CD14-positive monocyte (primary cell): ENCODE results near the gene GABARAPL1. TPM values are rescaled to one million over a fixed set of nuclear protein-coding genes. Genes with fewer than 3 reads are reported as not detected.
A peak's percentile ranks its signal among the peaks of the same experiment; 100 is the strongest.

Source experiments
- DNase-seq, 3 donors: peaks; one replicate each; pipeline ENCODE4 v3.0.0-alpha.2; 2011 to 2022
- H2AFZ ChIP-seq: 2 replicates; pipeline ENCODE4 v1.6.0; 2012; ENCODE audit warnings: mild to moderate bottlenecking, low read depth, low read length, inconsistent platforms; ENCODE audit not compliant: insufficient read depth, poor library complexity, severe bottlenecking
- H3K27ac ChIP-seq, 2 donors: 1 replicate in 1 of 2; 2 replicates in 1 of 2; pipeline ENCODE4 v1.5.1; 2012 to 2013; ENCODE audit warnings: low read length in 2 of 2, control low read depth in 1 of 2, inconsistent platforms in 1 of 2, low read depth in 1 of 2, mild to moderate bottlenecking in 1 of 2
- H3K27me3 ChIP-seq, 2 donors: one replicate each; pipeline versions ENCODE4 v1.6.0 to v1.6.1; 2011 to 2013; ENCODE audit warnings: low read length in 2 of 2; ENCODE audit not compliant: control insufficient read depth in 2 of 2, insufficient read depth in 2 of 2
- H3K36me3 ChIP-seq, 2 donors: replicated peaks in 1 of 2; 1 replicate in 1 of 2; 2 replicates in 1 of 2; pipeline versions ENCODE4 v1.5.1 to v1.6.1; 2012 to 2013; ENCODE audit warnings: low read length in 2 of 2, control low read depth in 1 of 2, inconsistent platforms in 1 of 2, mild to moderate bottlenecking in 1 of 2; ENCODE audit not compliant: insufficient read depth in 2 of 2, control insufficient read depth in 1 of 2
- H3K4me1 ChIP-seq, 2 donors: 1 replicate in 1 of 2; 2 replicates in 1 of 2; pipeline versions ENCODE4 v1.5.1 to v1.6.1; 2012 to 2013; ENCODE audit warnings: low read length in 2 of 2, control low read depth in 1 of 2, inconsistent platforms in 1 of 2, mild to moderate bottlenecking in 1 of 2, moderate library complexity in 1 of 2; ENCODE audit not compliant: insufficient read depth in 2 of 2, control insufficient read depth in 1 of 2
- H3K4me2 ChIP-seq: replicated peaks from 2 replicates; pipeline ENCODE3; 2012; ENCODE audit warnings: low read length, moderate library complexity, mild to moderate bottlenecking; ENCODE audit not compliant: poor library complexity, severe bottlenecking; ENCODE audit errors: extremely low read depth
- H3K4me3 ChIP-seq, 3 experiments: fragments of 200-600 bp in 1 of 3; sonication (generic) in 1 of 3; replicated peaks in 1 of 3; 1 replicate in 2 of 3; 2 replicates in 1 of 3; pipeline ENCODE4 v1.5.1; 2011 to 2013; ENCODE audit warnings: low read length in 3 of 3, mild to moderate bottlenecking in 3 of 3, control low read depth in 2 of 3, low read depth in 2 of 3, inconsistent platforms in 1 of 3, moderate library complexity in 1 of 3
- H3K79me2 ChIP-seq: 2 replicates; pipeline ENCODE4 v1.6.0; 2012; ENCODE audit warnings: mild to moderate bottlenecking, control low read depth, inconsistent platforms, low read length, moderate library complexity; ENCODE audit not compliant: insufficient read depth
- H3K9ac ChIP-seq: 2 replicates; pipeline ENCODE4 v1.6.0; 2017; ENCODE audit warnings: low read length, mild to moderate bottlenecking; ENCODE audit not compliant: insufficient read depth, poor library complexity, severe bottlenecking
- H3K9me3 ChIP-seq, 2 donors: replicated peaks in 1 of 2; 1 replicate in 1 of 2; 2 replicates in 1 of 2; pipeline versions ENCODE4 v1.5.1 to v1.6.1; 2012 to 2013; ENCODE audit warnings: low read length in 2 of 2, control low read depth in 1 of 2; ENCODE audit not compliant: control insufficient read depth in 1 of 2, insufficient read depth in 1 of 2
- H4K20me1 ChIP-seq: 2 replicates; pipeline ENCODE4 v1.6.0; 2012; ENCODE audit warnings: mild to moderate bottlenecking, low read length, control low read depth, moderate library complexity; ENCODE audit not compliant: insufficient read depth
- H3K27ac Mint-ChIP-seq, 7 donors: one replicate each; pipeline ENCODE4 v1.8.0; 2020; ENCODE audit warnings: mild to moderate bottlenecking in 7 of 7, mixed read lengths in 7 of 7, moderate library complexity in 6 of 7, inconsistent platforms in 2 of 7
- H3K27me3 Mint-ChIP-seq, 3 donors: one replicate each; pipeline ENCODE4 v1.8.0; 2021 to 2022; ENCODE audit warnings: low read depth in 3 of 3, mild to moderate bottlenecking in 3 of 3, mixed read lengths in 3 of 3, moderate library complexity in 3 of 3, inconsistent platforms in 1 of 3
- H3K36me3 Mint-ChIP-seq, 2 donors: one replicate each; pipeline ENCODE4 v1.8.0; 2020; ENCODE audit warnings: mixed read lengths in 2 of 2, inconsistent platforms in 1 of 2, mild to moderate bottlenecking in 1 of 2
- H3K4me1 Mint-ChIP-seq: one replicate; pipeline ENCODE4 v1.8.0; 2020; ENCODE audit warnings: mild to moderate bottlenecking, mixed read lengths
- H3K4me3 Mint-ChIP-seq, 2 donors: one replicate each; pipeline ENCODE4 v1.8.0; 2020; ENCODE audit warnings: mild to moderate bottlenecking in 2 of 2, mixed read lengths in 2 of 2, moderate library complexity in 1 of 2
- H3K9me3 Mint-ChIP-seq, 7 donors: one replicate each; pipeline ENCODE4 v1.8.0; 2020 to 2022; ENCODE audit warnings: mixed read lengths in 7 of 7, mild to moderate bottlenecking in 6 of 7, moderate library complexity in 6 of 7, inconsistent platforms in 2 of 7
- WGBS: methylation state at CpG from one replicate; pipeline ENCODE4 v1.1.5; 2013; ENCODE audit warnings: missing lambda C conversion rate; ENCODE audit not compliant: insufficient coverage; 5-methylcytosine and 5-hydroxymethylcytosine counted together
- intact Hi-C, 2 donors: fragments of 100-400 bp; cut with micrococcal nuclease; formaldehyde crosslinking; loops; one replicate each; pipeline versions ENCODE4 v1.15.0 to v1.15.1; 2023
- polyA plus RNA-seq, 3 donors: library from polyadenylated mRNA; depleted of rRNA in 1 of 3; unstranded in 2 of 3; stranded (reverse) in 1 of 3; fragments of 300-500 nt in 2 of 3; fragments of >200 nt in 1 of 3; fragmentation: Illumina TruSeq in 2 of 3; gene quantifications; 1 replicate in 2 of 3; 2 replicates in 1 of 3; pipeline ENCODE4 v1.2.3, GENCODE V29; 2012 to 2021
- TF ChIP-seq, protein P1 (sequence below): fragments of 200-600 bp; IDR thresholded peaks from one replicate; pipeline ENCODE4 v1.8.0; 2022; ENCODE audit warnings: antibody characterized with exemption, mild to moderate bottlenecking

Gene GABARAPL1
- polyA plus RNA-seq, 3 donors: 13.1 to 291 (median 15.5) TPM

DNA sequence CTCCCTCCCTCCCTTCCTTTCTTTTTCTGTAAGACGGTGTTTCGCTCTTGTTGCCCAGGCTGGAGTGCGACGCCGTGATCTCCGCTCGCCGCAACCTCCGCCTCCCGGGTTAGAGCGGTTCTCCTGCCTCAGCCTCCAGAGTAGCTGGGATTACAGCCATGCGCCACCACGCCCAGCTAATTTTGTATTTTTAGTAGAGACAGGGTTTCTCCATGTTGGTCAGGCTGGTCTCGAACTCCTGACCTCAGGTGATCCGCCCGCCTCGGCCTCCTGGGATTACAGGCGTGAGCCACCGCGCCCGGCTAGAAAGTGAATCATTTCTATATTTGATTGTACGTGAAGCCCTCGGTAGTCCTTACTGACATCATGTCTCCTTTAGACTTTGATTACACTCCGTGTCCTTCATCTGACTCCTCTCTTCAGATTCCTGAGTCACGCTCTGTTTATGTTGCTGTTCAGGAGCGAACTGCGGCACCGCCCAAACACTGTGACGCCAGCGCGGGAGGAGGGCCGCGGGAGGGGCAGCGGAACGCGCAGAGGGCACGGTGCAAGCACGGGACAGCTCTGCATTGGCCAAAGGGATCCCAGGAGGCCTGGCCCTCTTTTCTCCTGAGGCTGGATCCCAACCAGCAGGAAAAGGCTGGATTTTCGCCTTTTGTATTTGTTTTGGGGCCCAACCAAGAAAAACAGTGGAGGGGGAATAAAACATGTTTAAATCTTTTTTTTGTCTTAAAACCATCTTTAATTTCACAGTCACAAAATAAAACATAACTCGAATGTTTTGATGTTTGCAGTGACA is 538 bp upstream of the GABARAPL1 start:
- DNase-seq: peak; percentile 98 to 99 (median 99)
- Mint-ChIP-seq H3K4me1 (peaks cover 17% of the 10 kb centered on the region), H3K9me3 (peaks cover 0 to 2% (median 0%) of the 10 kb centered on the region in 7 donors), H3K4me3 (peak overlapping the region; percentile 96 to 99), H3K27ac (peak overlapping the region; percentile 99 to 100 (median 99)), H3K27me3 (peaks cover 1 to 6% (median 3%) of the 10 kb centered on the region in 3 donors), H3K36me3 (peaks cover 22% of the 10 kb centered on the region in 2 donors)
- Histone ChIP-seq H3K27ac (peak overlapping the region; percentile 99 to 100), H4K20me1 (peaks cover 28% of the 10 kb centered on the region), H3K9me3 (no peaks in the 10 kb centered on the region), H3K4me2 (peak overlapping the region; percentile 84), H3K4me3 (peak overlapping the region; percentile 88 to 95 (median 94)), H3K36me3 (no peaks in the 10 kb centered on the region), H3K9ac (peak overlapping the region; percentile 99), H2AFZ (no peak overlapping the region), H3K4me1 (peaks cover 18 to 25% of the 10 kb centered on the region in 2 donors), H3K27me3 (no peaks in the 10 kb centered on the region), H3K79me2 (peaks cover 3% of the 10 kb centered on the region)
- TF ChIP-seq, protein P1, sequence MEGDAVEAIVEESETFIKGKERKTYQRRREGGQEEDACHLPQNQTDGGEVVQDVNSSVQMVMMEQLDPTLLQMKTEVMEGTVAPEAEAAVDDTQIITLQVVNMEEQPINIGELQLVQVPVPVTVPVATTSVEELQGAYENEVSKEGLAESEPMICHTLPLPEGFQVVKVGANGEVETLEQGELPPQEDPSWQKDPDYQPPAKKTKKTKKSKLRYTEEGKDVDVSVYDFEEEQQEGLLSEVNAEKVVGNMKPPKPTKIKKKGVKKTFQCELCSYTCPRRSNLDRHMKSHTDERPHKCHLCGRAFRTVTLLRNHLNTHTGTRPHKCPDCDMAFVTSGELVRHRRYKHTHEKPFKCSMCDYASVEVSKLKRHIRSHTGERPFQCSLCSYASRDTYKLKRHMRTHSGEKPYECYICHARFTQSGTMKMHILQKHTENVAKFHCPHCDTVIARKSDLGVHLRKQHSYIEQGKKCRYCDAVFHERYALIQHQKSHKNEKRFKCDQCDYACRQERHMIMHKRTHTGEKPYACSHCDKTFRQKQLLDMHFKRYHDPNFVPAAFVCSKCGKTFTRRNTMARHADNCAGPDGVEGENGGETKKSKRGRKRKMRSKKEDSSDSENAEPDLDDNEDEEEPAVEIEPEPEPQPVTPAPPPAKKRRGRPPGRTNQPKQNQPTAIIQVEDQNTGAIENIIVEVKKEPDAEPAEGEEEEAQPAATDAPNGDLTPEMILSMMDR: no peak
- intact Hi-C loops: loop anchor here in 1 of 2 donors (10.0 kb wide), 3 partner anchors 57 to 347 kb away; partner anchors contain the start of gene CLEC2B
- 31% methylated on average over 30 of the region's 40 CpGs for WGBS

DNA sequence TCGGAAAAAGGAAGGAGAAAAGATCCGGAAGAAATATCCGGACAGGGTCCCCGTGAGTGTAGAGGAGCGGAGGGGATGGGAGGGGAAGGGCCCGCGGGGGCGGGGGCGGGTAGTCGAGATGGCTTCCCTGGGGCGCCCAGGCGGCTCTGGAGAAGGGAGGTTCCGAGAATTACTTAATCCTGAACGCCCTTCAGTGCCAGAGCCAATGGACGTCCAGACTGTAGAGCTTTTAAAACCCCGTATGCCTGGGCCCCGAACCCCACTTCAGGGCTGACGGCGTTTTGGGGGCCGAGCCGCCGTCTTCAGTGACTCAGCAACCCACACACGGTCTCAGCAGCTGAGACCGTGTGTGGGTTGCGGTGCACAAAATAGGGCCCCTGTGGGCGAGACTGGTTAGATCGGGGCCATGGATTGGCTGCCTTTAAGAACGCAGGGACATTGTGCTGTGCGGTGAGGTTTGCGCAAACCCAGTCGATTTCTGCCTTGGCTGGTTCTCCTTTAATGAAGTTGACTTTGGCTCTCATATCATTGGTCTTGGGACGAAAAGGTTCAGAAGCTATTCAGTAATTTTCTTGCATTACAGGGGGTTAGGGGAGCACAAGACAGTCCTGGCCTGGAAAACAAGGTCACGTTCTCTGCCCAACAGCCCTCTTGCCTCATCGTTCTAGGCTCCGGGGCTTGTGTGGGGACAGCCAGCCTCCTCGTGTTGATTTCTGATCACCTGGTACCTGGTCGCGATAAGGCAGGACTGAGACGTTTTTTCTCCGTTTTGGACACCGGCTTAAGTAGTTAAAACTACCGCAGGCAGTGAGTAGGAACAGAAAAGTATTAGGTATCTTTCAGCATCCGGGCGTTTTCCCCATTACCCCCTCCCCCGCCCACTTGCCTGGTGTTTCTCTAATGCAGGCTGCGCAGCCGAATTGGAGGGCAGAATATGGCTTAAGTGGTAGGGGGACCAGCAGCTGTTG is 775 bp downstream of the GABARAPL1 start:
- H3K4me1 Mint-ChIP-seq: peaks cover 17% of the 10 kb centered on the region
- Histone ChIP-seq H3K36me3 (peaks cover 5 to 12% of the 10 kb centered on the region in 2 donors), H3K4me3 (peak overlapping the region; percentile 88 to 95 (median 94)), H3K4me1 (peaks cover 18 to 25% of the 10 kb centered on the region in 2 donors), H2AFZ (no peak overlapping the region), H3K79me2 (peaks cover 3% of the 10 kb centered on the region), H3K9ac (peak overlapping the region; percentile 99), H3K27ac (peak overlapping the region; percentile 99 to 100), H4K20me1 (peaks cover 32% of the 10 kb centered on the region), H3K27me3 (no peaks in the 10 kb centered on the region), H3K9me3 (no peaks in the 10 kb centered on the region), H3K4me2 (peak overlapping the region; percentile 84)
- TF ChIP-seq, protein P1: no peak
- peaks cover 1 to 6% (median 3%) of the 10 kb centered on the region in 3 donors for H3K27me3 Mint-ChIP-seq
- peaks cover 0 to 2% (median 0%) of the 10 kb centered on the region in 7 donors for H3K9me3 Mint-ChIP-seq
- DNase-seq: peak; percentile 88 to 93 (median 90)
- intact Hi-C loops: loop anchor here in 1 of 2 donors (10.0 kb wide), 3 partner anchors 59 to 349 kb away; partner anchors contain the start of gene CLEC2B
- whole genome bisulfite sequencing: under 1% methylated on average over 36 of the region's 47 CpGs
- peak overlapping the region; percentile 99 to 100 (median 99) for H3K27ac Mint-ChIP-seq
- peak overlapping the region; percentile 96 to 99 for H3K4me3 Mint-ChIP-seq
- peaks cover 29 to 30% of the 10 kb centered on the region in 2 donors for H3K36me3 Mint-ChIP-seq
